ENCODE results near the gene PNPLA3.

Gene PNPLA3

DNA sequence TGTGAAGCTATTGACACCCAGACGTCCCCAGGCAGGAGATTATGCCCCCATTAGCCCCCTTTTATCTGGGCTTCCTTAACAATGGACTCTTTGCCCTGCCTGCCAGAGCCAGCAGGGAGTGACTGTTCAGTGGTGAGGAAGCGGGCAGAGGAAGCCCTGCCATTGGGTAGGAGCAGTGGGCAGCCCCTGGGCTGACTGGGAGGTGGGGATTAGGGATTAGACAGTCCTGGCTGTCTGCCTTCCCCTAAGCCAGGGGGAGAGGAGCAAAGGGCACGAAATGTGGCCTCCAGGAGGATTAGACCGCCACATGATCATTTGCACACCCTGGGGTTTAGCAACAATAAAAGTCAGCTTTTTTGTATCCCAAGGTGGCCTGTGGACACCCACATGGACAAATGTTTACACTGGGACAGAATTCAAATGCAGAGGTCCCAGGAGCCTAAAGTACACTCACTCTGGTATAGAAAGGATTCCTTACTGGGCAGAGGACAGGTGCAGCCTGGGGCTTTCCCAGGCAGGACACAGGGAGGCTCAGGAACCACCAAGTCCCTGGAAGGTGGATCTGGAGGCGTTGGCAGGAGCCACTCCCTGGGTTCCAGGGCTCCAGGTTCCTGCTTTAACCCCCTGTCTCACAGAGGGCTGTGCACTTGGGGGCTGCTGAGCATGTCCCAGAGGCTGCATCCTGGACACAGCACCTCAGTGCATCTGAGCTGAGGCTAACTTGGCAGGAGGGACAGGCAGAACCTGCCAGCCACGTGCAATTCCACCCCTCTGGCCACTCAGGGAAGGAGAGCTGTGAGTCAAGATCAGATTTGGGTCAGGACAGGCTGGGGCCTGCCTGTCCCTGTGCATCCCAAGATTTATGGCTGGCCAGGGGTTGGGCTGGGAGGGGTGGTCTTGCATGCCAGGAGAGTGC is 2.1 kb downstream of the PNPLA3 start:
- DNase-seq, result no peak

- DNase-seq, result no peak
Measured at GRCh38 chr22:43926349-43926710, 2.7 kb downstream of the PNPLA3 start.

GRCh38 chr22:43928468-43928867 is 4.9 kb downstream of the PNPLA3 start:
- DNase-seq, result no peak

DNA sequence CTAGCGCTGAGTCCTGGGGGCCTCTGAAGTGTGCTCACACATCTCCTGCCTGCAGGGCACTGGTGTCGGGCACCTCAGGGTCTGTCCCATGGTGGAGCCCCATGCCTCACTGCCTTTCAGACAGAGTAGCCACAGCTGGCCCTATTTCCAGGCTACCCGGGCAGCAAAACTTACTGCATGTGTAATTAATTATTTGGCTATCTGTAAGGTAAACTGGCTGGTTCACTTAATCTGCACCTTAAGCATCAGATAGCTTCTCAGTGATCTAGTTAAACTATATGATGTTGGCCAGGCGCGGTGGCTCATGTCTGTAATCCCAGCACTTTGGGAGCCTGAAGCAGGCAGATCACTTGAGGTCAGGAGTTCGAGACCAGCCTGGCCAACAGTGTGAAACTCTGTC is 5.3 kb downstream of the PNPLA3 start:
- DNase-seq, result no peak

- DNase-seq, result no peak
Measured at GRCh38 chr22:43931771-43932170, 8.2 kb downstream of the PNPLA3 start.

DNA sequence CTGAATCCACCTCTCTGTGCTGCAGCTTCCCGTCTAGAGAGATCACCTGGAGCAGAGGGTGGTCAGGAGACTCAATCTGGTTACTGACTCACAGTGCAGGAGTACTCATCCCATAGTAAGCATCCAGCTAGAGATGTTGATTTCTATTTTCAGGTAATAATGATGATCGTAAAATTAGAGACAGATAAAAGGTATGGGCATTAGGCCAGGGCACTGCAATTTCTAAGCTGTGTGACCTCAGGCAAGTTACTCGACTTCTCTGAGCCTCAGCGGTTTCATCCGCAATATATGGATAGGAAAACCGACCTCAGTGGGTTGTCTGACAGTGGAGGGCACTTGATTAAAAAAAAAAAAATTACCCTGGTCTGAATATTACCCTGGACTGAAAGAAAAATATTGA is 17.8 kb downstream of the PNPLA3 start:
- DNase-seq, result no peak

GRCh38 chr22:43944670-43945430 is 21.2 kb downstream of the PNPLA3 start:
- no peak for DNase-seq

DNA sequence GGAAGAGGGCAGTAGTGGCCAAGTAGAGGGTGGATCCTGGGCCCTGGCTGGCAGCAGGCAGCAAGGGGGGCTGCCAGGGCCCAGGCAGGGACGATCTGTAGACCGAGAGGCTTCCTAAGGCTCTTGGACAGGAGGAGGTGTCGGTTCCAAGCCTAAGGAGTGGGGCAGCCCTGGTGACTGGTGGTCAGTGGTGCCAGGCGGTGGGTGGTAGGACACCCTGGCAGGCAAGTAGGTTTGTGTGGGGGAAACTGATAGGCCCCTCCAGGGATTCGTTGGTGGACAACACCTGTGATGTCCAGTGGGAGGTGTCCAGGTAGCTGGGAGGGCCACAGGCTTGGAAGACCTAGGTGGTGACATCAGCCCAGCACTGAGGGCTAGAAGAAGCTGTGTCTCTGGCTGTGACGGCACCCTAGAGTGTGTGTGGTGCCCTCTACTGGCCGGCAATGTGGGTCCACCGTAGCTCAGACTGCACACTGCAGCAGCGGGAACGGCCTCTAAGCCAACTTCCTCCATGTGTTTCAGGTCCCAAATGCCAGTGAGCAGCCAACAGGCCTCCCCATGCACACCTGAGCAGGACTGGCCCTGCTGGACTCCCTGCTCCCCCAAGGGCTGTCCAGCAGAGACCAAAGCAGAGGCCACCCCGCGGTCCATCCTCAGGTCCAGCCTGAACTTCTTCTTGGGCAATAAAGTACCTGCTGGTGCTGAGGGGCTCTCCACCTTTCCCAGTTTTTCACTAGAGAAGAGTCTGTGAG is 22.2 kb downstream of the PNPLA3 start:
- no peak for DNase-seq

- no peak for DNase-seq
Measured at GRCh38 chr22:43946384-43946667, 22.7 kb downstream of the PNPLA3 start.

- DNase-seq, result no peak
Measured at GRCh38 chr22:43948836-43949406, 25.3 kb downstream of the PNPLA3 start.

DNA sequence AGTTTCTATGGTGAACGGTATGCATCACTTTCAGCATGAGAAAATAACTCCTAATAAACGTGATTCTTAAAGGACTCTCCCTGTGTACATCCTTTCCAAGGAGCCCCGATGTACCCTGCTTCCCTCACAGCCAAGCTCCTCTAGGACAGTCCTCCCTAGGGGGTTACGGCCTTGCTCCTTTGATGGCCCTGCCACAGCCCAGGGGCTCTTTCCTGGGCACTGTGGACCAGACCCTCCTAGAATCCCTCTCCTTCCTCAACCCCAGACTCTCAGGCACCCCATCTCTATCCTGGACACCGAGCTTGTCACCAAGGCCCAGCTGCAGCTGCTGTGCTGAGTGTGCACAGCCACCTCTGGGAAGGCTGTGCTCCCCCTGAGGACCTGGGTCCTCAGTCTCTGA is 27.8 kb downstream of the PNPLA3 start:
- DNase-seq, result no peak

DNA sequence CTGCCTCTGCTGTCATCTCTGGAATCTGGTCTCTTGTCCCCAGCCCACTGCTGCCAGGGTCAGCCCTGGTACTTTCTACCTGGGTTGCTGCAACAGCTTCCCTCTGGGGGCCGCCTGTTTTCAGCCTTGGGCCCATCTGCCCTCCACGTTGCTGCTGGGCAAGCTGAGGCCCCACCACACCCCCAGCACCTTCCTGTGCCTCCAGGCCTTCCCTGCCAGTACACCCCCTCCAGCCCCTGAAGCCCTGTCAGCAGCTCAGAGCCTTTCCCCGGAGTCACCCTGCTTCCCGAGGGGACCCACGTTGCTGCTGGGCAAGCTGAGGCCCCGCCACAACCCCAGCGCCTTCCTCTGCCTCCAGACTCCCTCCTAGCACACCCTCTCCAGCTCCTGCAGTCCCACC is 28.4 kb downstream of the PNPLA3 start:
- no peak for DNase-seq

- DNase-seq, result peak; percentile 5
Measured at GRCh38 chr22:43953988-43954785, 30.6 kb downstream of the PNPLA3 start.

- peak; percentile 92 for DNase-seq
Measured at GRCh38 chr22:43955040-43955882, 31.7 kb downstream of the PNPLA3 start, which contains the start of gene SAMM50. TSS of gene SAMM50 (plus strand) at chr22:43955442. CDS start at chr22:43955578, 136 bp downstream.

DNA sequence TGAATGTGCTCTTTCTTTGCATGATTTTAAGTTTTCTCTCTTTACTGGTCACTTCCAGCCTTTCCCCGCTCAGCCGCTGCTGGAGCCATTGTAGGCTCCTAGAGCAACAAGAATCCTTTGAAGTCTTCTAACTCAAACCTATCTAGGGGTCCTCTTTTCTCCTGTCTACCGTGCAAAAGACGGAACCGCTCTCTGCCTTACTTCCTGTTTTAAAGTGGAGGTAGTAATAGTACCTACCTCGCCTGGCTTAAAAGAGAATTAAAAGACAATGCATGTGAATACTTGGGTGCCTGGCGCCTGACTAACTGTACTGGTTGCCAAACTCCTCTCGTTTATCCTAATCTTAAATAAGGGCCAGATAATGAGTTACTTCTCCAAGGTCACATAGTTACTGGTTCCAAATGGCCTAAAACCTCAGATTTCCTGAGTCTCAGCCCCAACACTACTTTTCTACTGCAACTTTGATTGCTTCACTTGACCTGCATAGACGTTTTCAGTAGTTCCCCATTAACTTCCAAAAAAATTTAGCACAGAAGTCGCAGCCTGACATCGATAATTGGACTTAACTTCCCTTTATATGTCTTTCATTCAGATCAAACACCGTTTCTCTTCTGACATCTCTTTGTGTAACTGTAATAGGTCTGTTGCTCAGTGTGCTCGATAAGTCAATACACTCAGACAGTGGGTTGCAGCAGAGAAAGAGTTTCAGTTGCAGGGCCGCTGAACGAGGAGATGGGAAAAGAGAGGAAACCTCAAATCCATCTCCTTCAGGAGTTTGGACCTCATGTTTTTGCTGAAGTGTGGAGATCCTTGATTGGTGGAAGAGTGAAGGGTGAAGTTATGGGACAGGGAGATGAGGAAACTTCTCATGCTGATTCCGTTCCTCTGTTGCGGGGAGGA is 32.5 kb downstream of the PNPLA3 start:
- no peak for DNase-seq

- DNase-seq, result no peak
Measured at GRCh38 chr22:43956805-43957463, 33.3 kb downstream of the PNPLA3 start.

DNA sequence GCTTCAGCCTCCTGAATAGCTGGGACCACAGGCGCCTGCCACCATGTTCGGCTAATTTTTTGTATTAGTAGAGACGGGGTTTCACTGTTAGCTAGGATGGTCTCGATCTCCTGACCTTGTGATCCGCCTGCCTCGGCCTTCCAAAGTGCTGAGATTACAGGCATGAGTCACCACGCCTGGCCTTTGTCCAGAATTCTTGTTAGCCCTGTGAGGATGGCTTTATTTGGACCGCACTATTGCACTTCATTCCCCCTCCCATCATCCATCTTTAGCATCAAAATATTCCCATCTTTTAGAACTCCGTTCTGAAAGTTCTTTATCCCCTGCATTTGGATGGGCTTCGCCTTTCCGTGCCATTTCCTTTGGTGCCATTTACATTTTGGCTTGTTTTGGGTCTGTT is 34.3 kb downstream of the PNPLA3 start:
- DNase-seq, result no peak

DNA sequence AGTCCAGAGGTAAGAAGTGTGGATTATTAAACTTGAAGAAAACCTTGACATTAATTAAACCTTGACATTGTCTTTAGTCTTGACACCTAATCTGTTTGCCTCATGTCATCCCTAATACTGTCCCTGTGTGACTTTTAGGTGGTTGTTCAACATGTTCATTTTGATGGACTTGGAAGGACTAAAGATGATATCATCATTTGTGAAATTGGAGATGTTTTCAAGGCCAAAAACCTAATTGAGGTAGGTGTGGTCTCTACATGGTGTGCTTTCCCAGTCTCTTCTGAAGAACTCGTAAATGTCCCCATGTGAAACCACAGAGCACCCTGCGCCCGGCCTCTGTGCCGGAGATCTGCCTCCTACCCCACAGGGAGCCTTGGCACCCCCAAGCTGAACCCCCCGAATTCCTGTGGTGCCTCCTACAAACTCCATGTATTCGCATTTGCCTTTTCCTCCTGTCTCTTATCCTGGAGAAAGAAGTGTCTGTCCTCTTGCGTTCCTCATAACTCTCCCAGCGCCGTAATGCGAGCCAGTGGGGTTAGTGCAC is 40.8 kb downstream of the PNPLA3 start:
- no peak for DNase-seq

DNA sequence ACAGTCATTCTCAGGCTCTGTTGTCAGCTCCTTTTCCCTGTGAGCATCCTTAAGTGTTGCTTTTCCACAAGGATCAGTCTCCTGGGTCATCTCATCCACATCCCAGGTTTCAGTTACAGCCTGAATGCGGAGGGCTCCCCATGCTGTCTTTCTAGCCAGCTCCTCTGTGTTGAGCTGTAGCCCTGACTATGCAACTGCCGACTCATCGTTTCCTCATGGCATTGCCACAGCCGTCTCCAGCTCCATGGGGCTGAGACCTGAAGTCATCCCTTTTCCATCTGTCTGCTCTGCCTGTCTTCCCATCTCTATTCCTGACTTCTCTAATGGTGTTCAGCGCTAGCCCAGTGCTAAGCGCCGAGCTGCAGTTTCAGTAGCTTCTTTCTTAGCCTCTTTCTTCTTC is 43.5 kb downstream of the PNPLA3 start:
- no peak for DNase-seq

Data from NCI-H2171 treated with DMSO at 0.1 percent for 48 hours (cell line).